SK-N-MC (cell line): Measurements from ENCODE around the gene BTN3A1.

ENCODE experiments used
- EZH2 ChIP-seq: fragments of 200-600 bp; sonication (generic); IDR thresholded peaks from one replicate; pipeline ENCODE4 v1.6.1; 2017; ENCODE audit warnings: antibody characterized with exemption
- FOXP2 ChIP-seq: optimal IDR thresholded peaks from 2 replicates; pipeline ENCODE3; 2011; ENCODE audit warnings: mild to moderate bottlenecking, moderate library complexity; ENCODE audit not compliant: insufficient read depth; ENCODE audit errors: extremely low read length, control extremely low read depth
- POLR2AphosphoS5 ChIP-seq: IDR thresholded peaks from 2 replicates; pipeline ENCODE4 v1.6.1; 2012; ENCODE audit warnings: mild to moderate bottlenecking, low read depth, low read length, borderline replicate concordance

- TF ChIP-seq POLR2AphosphoS5: no peak
- no peak for TF ChIP-seq EZH2
- TF ChIP-seq FOXP2: no peak
Measured at GRCh38 chr6:26352315-26352714, 49.8 kb upstream of the BTN3A1 start.
